H9 (cell line): ENCODE measurements around the gene SOWAHB. TPM values are rescaled to one million over a fixed set of nuclear protein-coding genes. Genes with fewer than 3 reads are reported as not detected.
A peak's percentile ranks its signal among the peaks of the same experiment; 100 is the strongest.
"Not testable (repeated sequence)": the region's sequence is repeated elsewhere in the genome, so short reads cannot be mapped to it uniquely, and the experiment has no call there.

Source experiments
- DNase-seq: peaks from one replicate; pipeline ENCODE4 v3.0.0-alpha.2; 2017
- H2AFZ ChIP-seq: one replicate; pipeline ENCODE4 v1.6.1; 2013; ENCODE audit warnings: mild to moderate bottlenecking, low read length, control low read depth, moderate library complexity
- H2AK5ac ChIP-seq: 2 replicates; pipeline ENCODE4 v1.6.1; 2013; ENCODE audit warnings: low read length, control low read depth, mixed read lengths; ENCODE audit not compliant: insufficient read length
- H2BK120ac ChIP-seq: one replicate; pipeline ENCODE4 v1.6.1; 2013; ENCODE audit warnings: low read depth, mild to moderate bottlenecking, low read length, control low read depth, inconsistent platforms; ENCODE audit not compliant: poor library complexity, severe bottlenecking
- H2BK12ac ChIP-seq: 2 replicates; pipeline ENCODE4 v1.6.1; 2013; ENCODE audit warnings: low read length, control low read depth, mixed read lengths, low read depth; ENCODE audit not compliant: insufficient read length
- H2BK15ac ChIP-seq: 2 replicates; pipeline ENCODE4 v1.6.1; 2013; ENCODE audit warnings: low read depth, low read length, control low read depth
- H2BK20ac ChIP-seq: one replicate; pipeline ENCODE4 v1.6.1; 2013; ENCODE audit warnings: low read depth, mild to moderate bottlenecking, low read length, control low read depth, inconsistent platforms; ENCODE audit not compliant: poor library complexity, severe bottlenecking
- H2BK5ac ChIP-seq: 2 replicates; pipeline ENCODE4 v1.6.1; 2013; ENCODE audit warnings: low read length, control low read depth, mixed read lengths; ENCODE audit not compliant: insufficient read length
- H3K14ac ChIP-seq: 2 replicates; pipeline ENCODE4 v1.6.1; 2013; ENCODE audit warnings: low read length, control low read depth; ENCODE audit not compliant: insufficient read depth
- H3K18ac ChIP-seq: 2 replicates; pipeline ENCODE4 v1.6.1; 2013; ENCODE audit warnings: low read depth, mild to moderate bottlenecking, mixed read lengths, low read length, control low read depth; ENCODE audit not compliant: insufficient read length
- H3K23ac ChIP-seq: 2 replicates; pipeline ENCODE4 v1.6.1; 2013; ENCODE audit warnings: low read length, control low read depth, mixed read lengths, low read depth; ENCODE audit not compliant: insufficient read length
- H3K23me2 ChIP-seq: 2 replicates; pipeline ENCODE4 v1.6.1; 2013; ENCODE audit warnings: low read depth, mild to moderate bottlenecking, mixed read lengths, low read length, control low read depth; ENCODE audit not compliant: insufficient read length, poor library complexity, severe bottlenecking
- H3K27ac ChIP-seq: 2 replicates; pipeline ENCODE4 v1.5.1; 2013; ENCODE audit warnings: low read length, control low read depth, mixed read lengths, low read depth; ENCODE audit not compliant: insufficient read length
- H3K27me3 ChIP-seq: 2 replicates; pipeline ENCODE4 v1.6.1; 2013; ENCODE audit warnings: low read length, control low read depth, inconsistent platforms; ENCODE audit not compliant: insufficient read depth
- H3K4ac ChIP-seq: 2 replicates; pipeline ENCODE4 v1.6.1; 2013; ENCODE audit warnings: low read depth, mild to moderate bottlenecking, control low read depth, inconsistent platforms, low read length, moderate library complexity
- H3K4me1 ChIP-seq: 2 replicates; pipeline ENCODE4 v1.6.1; 2013; ENCODE audit warnings: low read length, control low read depth, inconsistent platforms; ENCODE audit not compliant: insufficient read depth
- H3K4me2 ChIP-seq: 2 replicates; pipeline ENCODE4 v1.6.1; 2013; ENCODE audit warnings: low read length, control low read depth, mixed read lengths; ENCODE audit not compliant: insufficient read length, insufficient read depth
- H3K56ac ChIP-seq: 2 replicates; pipeline ENCODE4 v1.6.1; 2013; ENCODE audit warnings: low read depth, mild to moderate bottlenecking, mixed read lengths, low read length, control low read depth; ENCODE audit not compliant: insufficient read length
- H3K79me1 ChIP-seq: 2 replicates; pipeline ENCODE4 v1.6.1; 2013; ENCODE audit warnings: low read depth, mild to moderate bottlenecking, moderate library complexity, low read length, control low read depth, inconsistent platforms; ENCODE audit not compliant: insufficient read depth, poor library complexity, severe bottlenecking
- H3K79me2 ChIP-seq: 2 replicates; pipeline ENCODE4 v1.6.1; 2013; ENCODE audit warnings: low read length, control low read depth, inconsistent platforms; ENCODE audit not compliant: insufficient read depth
- H3K9ac ChIP-seq: 2 replicates; pipeline ENCODE4 v1.6.1; 2013; ENCODE audit warnings: low read length, control low read depth, mixed read lengths; ENCODE audit not compliant: insufficient read length; ENCODE audit errors: extremely low read depth
- H3K9me3 ChIP-seq: one replicate; pipeline ENCODE4 v1.6.1; 2013; ENCODE audit warnings: low read depth, low read length, inconsistent platforms; ENCODE audit not compliant: control insufficient read depth
- H3T11ph ChIP-seq: one replicate; pipeline ENCODE4 v1.6.1; 2013; ENCODE audit warnings: mild to moderate bottlenecking, low read length, control low read depth, inconsistent platforms
- H4K20me1 ChIP-seq: one replicate; pipeline ENCODE4 v1.6.1; 2013; ENCODE audit not compliant: control insufficient read depth, insufficient read length, insufficient read depth
- H4K5ac ChIP-seq: 2 replicates; pipeline ENCODE4 v1.6.1; 2013; ENCODE audit warnings: low read depth, mild to moderate bottlenecking, mixed read lengths, low read length, control low read depth; ENCODE audit not compliant: insufficient read length
- H4K8ac ChIP-seq: replicated peaks from 2 replicates; pipeline ENCODE4 v1.6.1; 2013; ENCODE audit warnings: low read length, control low read depth, mixed read lengths, low read depth; ENCODE audit not compliant: insufficient read length
- H4K91ac ChIP-seq: 2 replicates; pipeline ENCODE4 v1.6.1; 2013; ENCODE audit warnings: low read depth, mild to moderate bottlenecking, moderate library complexity, mixed read lengths, low read length, control low read depth; ENCODE audit not compliant: insufficient read length
- H3K27ac Mint-ChIP-seq, 3 experiments: 2 replicates in 2 of 3; 3 replicates in 1 of 3; pipeline ENCODE4 v1.8.0; 2020 to 2021; ENCODE audit warnings: mixed read lengths in 3 of 3, mild to moderate bottlenecking in 1 of 3, moderate library complexity in 1 of 3
- H3K27me3 Mint-ChIP-seq: 2 replicates; pipeline ENCODE4 v1.8.0; 2021; ENCODE audit warnings: low read depth, mild to moderate bottlenecking, moderate library complexity, mixed read lengths
- H3K36me3 Mint-ChIP-seq, 3 experiments: 2 replicates in 2 of 3; 3 replicates in 1 of 3; pipeline ENCODE4 v1.8.0; 2020 to 2021; ENCODE audit warnings: low read depth in 3 of 3, mixed read lengths in 3 of 3; ENCODE audit not compliant: insufficient read depth in 1 of 3
- H3K4me1 Mint-ChIP-seq, 2 experiments: 2 replicates each; pipeline ENCODE4 v1.8.0; 2020; ENCODE audit warnings: mixed read lengths in 2 of 2
- H3K4me3 Mint-ChIP-seq, 2 experiments: 2 replicates in 1 of 2; 3 replicates in 1 of 2; pipeline ENCODE4 v1.8.0; 2020 to 2021; ENCODE audit warnings: mild to moderate bottlenecking in 2 of 2, mixed read lengths in 2 of 2, moderate library complexity in 1 of 2
- H3K9me3 Mint-ChIP-seq, 2 experiments: 2 replicates in 1 of 2; 3 replicates in 1 of 2; pipeline ENCODE4 v1.8.0; 2020; ENCODE audit warnings: mild to moderate bottlenecking in 2 of 2, mixed read lengths in 2 of 2, moderate library complexity in 1 of 2
- CTCF ChIP-seq: fragments of 200-600 bp; sonication (generic); conservative IDR thresholded peaks from 3 replicates; pipeline ENCODE4 v1.8.0; 2021; ENCODE audit warnings: antibody characterized with exemption, mild to moderate bottlenecking
- WGBS: extraction: QIAGEN DNeasy Blood & Tissue Kit; methylation state at CpG from one replicate; pipeline ENCODE4 v1.1.7; 2013; ENCODE audit warnings: missing lambda C conversion rate, low lambda C conversion rate, mixed read lengths; ENCODE audit not compliant: insufficient read length; ENCODE audit errors: extremely low coverage; 5-methylcytosine and 5-hydroxymethylcytosine counted together
- total RNA-seq: library from RNA; stranded (reverse); gene quantifications from 2 replicates; pipeline ENCODE4 v1.2.1, GENCODE V29; 2021

The SOWAHB gene
- total RNA-seq, 1 experiment from 2014 or later = 0.26 TPM

GRCh38 chr4:76872556-76872955, 25.4 kb downstream of the SOWAHB start:
- no peak overlapping the region for H2BK20ac ChIP-seq

GRCh38 chr4:76868780-76869179, 29.2 kb downstream of the SOWAHB start:
- not testable (repeated sequence) for H3K9ac ChIP-seq, H4K20me1 ChIP-seq, H3K4me2 ChIP-seq, H3K36me3 Mint-ChIP-seq, H2AK5ac ChIP-seq, H4K91ac ChIP-seq, H2BK15ac ChIP-seq, H3K9me3 ChIP-seq, H3K14ac ChIP-seq, H3K9me3 Mint-ChIP-seq, H2BK5ac ChIP-seq, H3K27ac ChIP-seq, H3K4me1 ChIP-seq, H4K8ac ChIP-seq, H2BK120ac ChIP-seq, H3K23me2 ChIP-seq, H3K23ac ChIP-seq, H3K27me3 Mint-ChIP-seq, H3K79me1 ChIP-seq, H2AFZ ChIP-seq, H4K5ac ChIP-seq, H3K79me2 ChIP-seq, H3K56ac ChIP-seq, H2BK12ac ChIP-seq, H3T11ph ChIP-seq, H3K27me3 ChIP-seq, H2BK20ac ChIP-seq, H3K4ac ChIP-seq
- H3K18ac ChIP-seq = peak overlapping the region; percentile 25
- no CpG with 5 or more reads among the region's 4 CpGs for WGBS
- DNase-seq = peak; percentile 50
- Mint-ChIP-seq H3K4me1 (peaks cover 15 to 28% of the 10 kb centered on the region in 2 experiments), H3K27ac (peak overlapping the region in 2 of 3 experiments; percentile 63 to 95; a peak in 3 of 7 replicates), H3K4me3 (peak overlapping the region in 1 of 2 experiments; percentile 30; a peak in 1 of 5 replicates)

More at GRCh38 chr4:76872556-76872955, 25.4 kb downstream of the SOWAHB start:
- no peak overlapping the region for H3K14ac ChIP-seq
- no peak overlapping the region for H4K8ac ChIP-seq
- Mint-ChIP-seq H3K4me1 (peaks cover 13 to 19% of the 10 kb centered on the region in 2 experiments), H3K27ac (no peak overlapping the region), H3K4me3 (no peak overlapping the region), H3K36me3 (no peaks in the 10 kb centered on the region; a peak in 1 of 7 replicates), H3K9me3 (peaks cover 0 to 2% of the 10 kb centered on the region in 2 experiments; a peak in 4 of 5 replicates), H3K27me3 (no peaks in the 10 kb centered on the region)
- H3K23me2 ChIP-seq = no peaks in the 10 kb centered on the region
- H2AK5ac ChIP-seq = no peak overlapping the region
- H2BK120ac ChIP-seq = no peak overlapping the region
- no peak overlapping the region for H2BK12ac ChIP-seq
- no peak overlapping the region for H4K91ac ChIP-seq
- H3K56ac ChIP-seq = no peak overlapping the region
- H2BK15ac ChIP-seq = no peak overlapping the region
- H4K5ac ChIP-seq = no peak overlapping the region
- no peaks in the 10 kb centered on the region; the same call in 1 of the 2 replicates for H3K4me1 ChIP-seq
- H2BK5ac ChIP-seq = no peak overlapping the region
- no peak overlapping the region for H3K4ac ChIP-seq
- no peak overlapping the region for H3K4me2 ChIP-seq
- H4K20me1 ChIP-seq = no peaks in the 10 kb centered on the region
- no peak overlapping the region for H2AFZ ChIP-seq
- H3K27me3 ChIP-seq = no peaks in the 10 kb centered on the region
- H3K9ac ChIP-seq = no peak overlapping the region
- TF ChIP-seq CTCF = no peak
- H3T11ph ChIP-seq = no peak overlapping the region
- H3K23ac ChIP-seq = no peak overlapping the region
- H3K9me3 ChIP-seq = no peaks in the 10 kb centered on the region
- no peaks in the 10 kb centered on the region for H3K79me2 ChIP-seq
- no peak overlapping the region for H3K27ac ChIP-seq
- H3K18ac ChIP-seq = no peak overlapping the region
- no peaks in the 10 kb centered on the region for H3K79me1 ChIP-seq
- no peak for DNase-seq
